Measurements from ENCODE around the gene GZMH. TPM values are rescaled to one million over a fixed set of nuclear protein-coding genes. Genes with fewer than 3 reads are reported as not detected.

Gene GZMH
- total RNA-seq, 1 experiment from 2014 or later: not detected

DNA sequence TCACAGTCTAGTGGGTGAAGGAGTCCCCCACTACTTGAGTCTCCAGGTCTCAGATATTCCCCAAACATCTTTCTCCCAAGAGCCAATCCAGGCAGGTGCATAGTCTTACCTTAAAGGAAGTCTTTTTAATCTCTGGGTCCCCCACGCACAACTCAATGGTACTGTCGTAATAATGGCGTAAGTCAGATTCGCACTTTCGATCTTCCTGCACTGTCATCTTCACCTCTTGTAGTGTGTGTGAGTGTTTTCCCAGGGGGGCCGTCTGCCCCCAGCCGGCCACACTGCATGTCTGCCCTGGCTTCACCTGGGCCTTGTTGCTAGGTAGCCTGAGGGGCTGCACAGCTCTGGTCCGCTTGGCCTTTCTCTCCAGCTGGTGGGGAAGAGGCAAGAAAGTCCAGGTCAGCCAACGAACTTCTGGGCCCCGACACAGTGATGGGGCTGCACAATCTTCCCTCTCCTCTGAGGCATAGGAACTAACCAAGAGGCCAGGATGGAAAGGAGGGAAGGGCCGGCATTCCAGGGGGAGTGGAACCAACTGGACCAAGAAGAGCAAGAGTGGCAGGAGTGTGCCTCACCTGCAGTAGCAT is 22.4 kb upstream of the GZMH start:
- no peaks in the 10 kb centered on the region for H3K9me3 Mint-ChIP-seq (ENCODE audit: unreplicated experiment)
- no peak overlapping the region for H3K27ac Mint-ChIP-seq (ENCODE audit: low read depth, unreplicated experiment)
- DNase-seq (ENCODE audit: unreplicated experiment): no peak
- H3K27me3 Mint-ChIP-seq (ENCODE audit: insufficient read depth, unreplicated experiment): peaks cover 5% of the 10 kb centered on the region
- no TSS peak for BruUV-seq (replicated peaks)
- CTCF ChIA-PET: no interaction called here
- intact Hi-C loops (cut with micrococcal nuclease): no loop called here
- TF ChIP-seq, protein P1, sequence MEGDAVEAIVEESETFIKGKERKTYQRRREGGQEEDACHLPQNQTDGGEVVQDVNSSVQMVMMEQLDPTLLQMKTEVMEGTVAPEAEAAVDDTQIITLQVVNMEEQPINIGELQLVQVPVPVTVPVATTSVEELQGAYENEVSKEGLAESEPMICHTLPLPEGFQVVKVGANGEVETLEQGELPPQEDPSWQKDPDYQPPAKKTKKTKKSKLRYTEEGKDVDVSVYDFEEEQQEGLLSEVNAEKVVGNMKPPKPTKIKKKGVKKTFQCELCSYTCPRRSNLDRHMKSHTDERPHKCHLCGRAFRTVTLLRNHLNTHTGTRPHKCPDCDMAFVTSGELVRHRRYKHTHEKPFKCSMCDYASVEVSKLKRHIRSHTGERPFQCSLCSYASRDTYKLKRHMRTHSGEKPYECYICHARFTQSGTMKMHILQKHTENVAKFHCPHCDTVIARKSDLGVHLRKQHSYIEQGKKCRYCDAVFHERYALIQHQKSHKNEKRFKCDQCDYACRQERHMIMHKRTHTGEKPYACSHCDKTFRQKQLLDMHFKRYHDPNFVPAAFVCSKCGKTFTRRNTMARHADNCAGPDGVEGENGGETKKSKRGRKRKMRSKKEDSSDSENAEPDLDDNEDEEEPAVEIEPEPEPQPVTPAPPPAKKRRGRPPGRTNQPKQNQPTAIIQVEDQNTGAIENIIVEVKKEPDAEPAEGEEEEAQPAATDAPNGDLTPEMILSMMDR (IDR thresholded peaks at IDR 0.05; ENCODE audit: unreplicated experiment): no peak
- H3K4me1 Mint-ChIP-seq (ENCODE audit: insufficient read depth, unreplicated experiment): no peaks in the 10 kb centered on the region
- H3K36me3 Mint-ChIP-seq (ENCODE audit: insufficient read depth, unreplicated experiment): no peaks in the 10 kb centered on the region
- H3K4me3 Mint-ChIP-seq (ENCODE audit: unreplicated experiment): no peak overlapping the region
- POLR2A ChIA-PET: no interaction called here

DNA sequence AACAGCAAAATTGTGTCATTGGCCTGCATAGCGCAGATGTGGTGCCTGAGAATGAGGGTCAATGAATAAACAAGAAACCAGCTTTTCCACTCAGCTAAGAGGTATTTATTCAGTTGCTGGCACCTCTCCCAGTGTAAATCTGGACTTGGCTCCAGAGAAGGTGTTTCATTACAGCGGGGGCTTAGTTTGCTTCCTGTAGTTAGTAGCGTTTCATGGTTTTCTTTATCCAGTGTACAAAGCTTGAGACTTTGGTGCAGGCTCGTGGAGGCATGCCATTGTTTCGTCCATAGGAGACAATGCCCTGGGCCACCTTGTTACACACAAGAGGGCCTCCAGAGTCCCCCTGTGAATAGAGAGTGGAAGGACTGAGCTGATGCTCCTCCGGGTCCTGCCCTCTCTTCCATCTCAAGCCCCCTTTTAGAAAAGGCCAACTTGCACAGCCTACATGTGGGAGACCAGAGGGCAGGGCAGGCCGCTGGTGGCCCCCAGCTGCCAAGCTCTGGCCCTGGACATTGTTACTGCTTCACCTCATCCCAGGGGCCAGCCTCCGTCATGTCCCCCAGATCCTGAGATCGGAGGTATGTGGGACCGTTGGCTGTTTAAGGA is 21.5 kb upstream of the GZMH start:
- no TSS peak for BruUV-seq (replicated peaks)
- no peaks in the 10 kb centered on the region for H3K4me1 Mint-ChIP-seq (ENCODE audit: insufficient read depth, unreplicated experiment)
- no peak overlapping the region for H3K27ac Mint-ChIP-seq (ENCODE audit: low read depth, unreplicated experiment)
- H3K4me3 Mint-ChIP-seq (ENCODE audit: unreplicated experiment): no peak overlapping the region
- H3K27me3 Mint-ChIP-seq (ENCODE audit: insufficient read depth, unreplicated experiment): no peaks in the 10 kb centered on the region
- ChIA-PET POLR2A (no interaction called here), CTCF (interaction anchor here (0.6 kb wide), 1 partner anchor 60 kb away, joined by 3 read pairs; no protein-coding TSS in a partner anchor)
- no peaks in the 10 kb centered on the region for H3K36me3 Mint-ChIP-seq (ENCODE audit: insufficient read depth, unreplicated experiment)
- no peaks in the 10 kb centered on the region for H3K9me3 Mint-ChIP-seq (ENCODE audit: unreplicated experiment)
- peak; percentile 26 for DNase-seq (ENCODE audit: unreplicated experiment)
- TF ChIP-seq, protein P1 (IDR thresholded peaks at IDR 0.05; ENCODE audit: unreplicated experiment): no peak
- intact Hi-C loops (cut with micrococcal nuclease): no loop called here

DNA sequence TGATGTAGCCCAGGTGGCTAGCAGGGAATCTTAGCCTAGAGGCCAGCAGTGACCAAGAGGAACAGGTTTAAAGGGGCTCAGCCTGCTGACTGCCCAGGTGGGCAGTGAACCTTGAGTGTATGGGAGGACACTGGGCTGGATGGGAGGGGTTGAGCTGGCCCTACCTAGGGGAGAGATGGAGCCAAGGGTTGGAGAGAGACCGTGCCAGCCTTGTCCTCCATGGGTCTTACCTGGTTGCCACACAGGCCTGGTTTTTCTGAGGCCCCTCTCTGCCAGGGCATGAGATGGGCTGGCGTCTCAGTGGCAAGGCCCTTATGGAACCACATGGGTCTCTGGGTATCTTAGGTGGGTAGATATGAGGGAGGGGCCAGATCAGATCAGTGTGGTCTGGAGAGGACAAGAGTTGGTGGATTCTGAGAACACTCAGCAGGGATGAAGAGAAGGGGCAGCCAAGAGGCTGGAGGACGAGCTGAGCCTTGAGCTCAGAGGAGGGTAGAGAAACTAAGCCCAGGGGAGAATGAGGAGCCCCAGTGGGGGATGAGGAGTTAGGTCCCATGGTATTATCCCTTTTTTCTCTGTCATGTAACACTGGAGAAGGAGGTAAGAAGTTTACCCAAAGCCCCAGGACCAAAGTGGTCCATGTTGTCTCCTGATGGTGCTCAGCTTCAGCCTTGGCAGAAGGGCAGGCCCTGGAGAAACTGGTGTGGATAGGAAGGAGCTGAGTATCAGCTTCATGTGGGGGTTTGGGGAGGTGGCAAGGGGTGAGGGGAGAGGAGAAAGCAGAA is 20.8 kb upstream of the GZMH start:
- ChIA-PET CTCF (interaction anchor here (0.6 kb wide), 1 partner anchor 59 kb away, joined by 3 read pairs; no protein-coding TSS in a partner anchor), POLR2A (no interaction called here)
- no TSS peak for BruUV-seq (replicated peaks)
- intact Hi-C loops (cut with micrococcal nuclease): no loop called here
- Mint-ChIP-seq H3K27ac (ENCODE audit: low read depth, unreplicated experiment) (no peak overlapping the region), H3K4me1 (ENCODE audit: insufficient read depth, unreplicated experiment) (no peaks in the 10 kb centered on the region), H3K36me3 (ENCODE audit: insufficient read depth, unreplicated experiment) (no peaks in the 10 kb centered on the region), H3K4me3 (ENCODE audit: unreplicated experiment) (no peak overlapping the region), H3K27me3 (ENCODE audit: insufficient read depth, unreplicated experiment) (no peaks in the 10 kb centered on the region), H3K9me3 (ENCODE audit: unreplicated experiment) (no peaks in the 10 kb centered on the region)
- TF ChIP-seq, protein P1 (IDR thresholded peaks at IDR 0.05; ENCODE audit: unreplicated experiment): no peak
- DNase-seq (ENCODE audit: unreplicated experiment): no peak

DNA sequence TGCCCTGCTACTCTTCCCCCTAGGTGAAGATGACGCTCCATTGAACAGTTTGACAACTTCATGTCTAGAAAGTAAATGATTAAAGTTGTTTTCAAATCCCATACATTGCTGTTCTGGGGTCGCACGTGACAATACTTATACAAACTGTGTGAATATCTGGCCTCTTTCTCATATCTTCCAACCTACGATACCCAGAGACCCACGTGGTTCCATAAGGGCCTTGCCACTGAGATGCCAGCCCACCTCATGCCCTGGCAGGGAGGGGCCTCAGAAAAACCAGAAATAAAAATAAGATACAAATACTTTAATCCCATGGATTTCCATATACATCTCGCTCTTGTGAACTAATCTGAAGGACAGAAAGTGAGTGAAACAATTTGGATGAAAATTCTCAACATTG is 20.0 kb upstream of the GZMH start:
- no peaks in the 10 kb centered on the region for H3K9me3 Mint-ChIP-seq (ENCODE audit: unreplicated experiment)
- no peak overlapping the region for H3K27ac Mint-ChIP-seq (ENCODE audit: low read depth, unreplicated experiment)
- no TSS peak for BruUV-seq (replicated peaks)
- ChIA-PET POLR2A (no interaction called here), CTCF (no interaction called here)
- H3K4me3 Mint-ChIP-seq (ENCODE audit: unreplicated experiment): no peak overlapping the region
- TF ChIP-seq, protein P1 (IDR thresholded peaks at IDR 0.05; ENCODE audit: unreplicated experiment): no peak
- H3K4me1 Mint-ChIP-seq (ENCODE audit: insufficient read depth, unreplicated experiment): no peaks in the 10 kb centered on the region
- no peaks in the 10 kb centered on the region for H3K36me3 Mint-ChIP-seq (ENCODE audit: insufficient read depth, unreplicated experiment)
- no peaks in the 10 kb centered on the region for H3K27me3 Mint-ChIP-seq (ENCODE audit: insufficient read depth, unreplicated experiment)
- no peak for DNase-seq (ENCODE audit: unreplicated experiment)
- intact Hi-C loops (cut with micrococcal nuclease): no loop called here
